Measurements from ENCODE around the gene NINJ1.

GRCh38 chr9:93126151-93126781, 7.8 kb downstream of the NINJ1 start:
- no peak for TF ChIP-seq USF1 (CRISPR knock-in tag; IDR thresholded peaks at IDR 0.05)
- no peak for TF ChIP-seq CTCF (IDR thresholded peaks at IDR 0.05)
- TF ChIP-seq NFE2L1 (CRISPR knock-in tag; IDR thresholded peaks at IDR 0.05): no peak
- TF ChIP-seq ATF3 (CRISPR knock-in tag; conservative IDR thresholded peaks at IDR 0.05): no peak
- no peak for TF ChIP-seq ESRRA (CRISPR knock-in tag; IDR thresholded peaks at IDR 0.05; ENCODE audit: borderline replicate concordance)
- TF ChIP-seq IRF1 (CRISPR knock-in tag; IDR thresholded peaks at IDR 0.05): no peak
- no peak for TF ChIP-seq CDX4 (CRISPR knock-in tag; IDR thresholded peaks at IDR 0.05; ENCODE audit: borderline replicate concordance)
